ENCODE measurements around the gene AMDHD2. TPM values are rescaled to one million over a fixed set of nuclear protein-coding genes. Genes with fewer than 3 reads are reported as not detected.
A peak's percentile ranks its signal among the peaks of the same experiment; 100 is the strongest.

Gene AMDHD2
- total RNA-seq, 2 donors from 2014 or later: 19.4 to 31.6 TPM

DNA sequence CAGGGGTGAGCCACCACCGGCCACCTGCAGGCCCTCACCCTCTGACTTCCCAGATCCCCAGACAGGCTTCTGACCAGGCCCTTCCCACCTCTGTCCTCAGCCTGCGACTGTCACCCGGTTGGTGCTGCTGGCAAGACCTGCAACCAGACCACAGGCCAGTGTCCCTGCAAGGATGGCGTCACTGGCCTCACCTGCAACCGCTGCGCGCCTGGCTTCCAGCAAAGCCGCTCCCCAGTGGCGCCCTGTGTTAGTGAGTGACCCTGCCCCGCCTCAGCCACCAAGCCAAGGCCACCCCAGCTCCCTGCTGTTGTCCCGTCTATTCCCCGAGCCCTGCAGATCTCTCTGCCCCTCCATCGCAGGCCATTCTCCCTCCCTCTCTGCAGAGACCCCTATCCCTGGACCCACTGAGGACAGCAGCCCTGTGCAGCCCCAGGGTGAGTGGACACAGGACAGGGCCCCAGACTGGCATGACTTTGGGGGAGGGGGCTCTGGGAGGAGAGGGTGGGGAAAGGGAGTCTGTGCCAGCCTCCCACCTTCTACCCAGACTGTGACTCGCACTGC, 47.2 kb upstream of the AMDHD2 start:
- Histone ChIP-seq H3K27ac (no peak overlapping the region), H3K4me1 (peaks cover 17% of the 10 kb centered on the region), H3K36me3 (no peaks in the 10 kb centered on the region), H3K9me3 (no peaks in the 10 kb centered on the region), H3K4me3 (no peak overlapping the region), H3K27me3 (peaks cover 54% of the 10 kb centered on the region), H3K9ac (ENCODE audit: low read depth in 2 of 2, low read length in 2 of 2) (no peak overlapping the region)
- intact Hi-C loops (cut with DNase I): no loop called here
- TF ChIP-seq, protein P1, sequence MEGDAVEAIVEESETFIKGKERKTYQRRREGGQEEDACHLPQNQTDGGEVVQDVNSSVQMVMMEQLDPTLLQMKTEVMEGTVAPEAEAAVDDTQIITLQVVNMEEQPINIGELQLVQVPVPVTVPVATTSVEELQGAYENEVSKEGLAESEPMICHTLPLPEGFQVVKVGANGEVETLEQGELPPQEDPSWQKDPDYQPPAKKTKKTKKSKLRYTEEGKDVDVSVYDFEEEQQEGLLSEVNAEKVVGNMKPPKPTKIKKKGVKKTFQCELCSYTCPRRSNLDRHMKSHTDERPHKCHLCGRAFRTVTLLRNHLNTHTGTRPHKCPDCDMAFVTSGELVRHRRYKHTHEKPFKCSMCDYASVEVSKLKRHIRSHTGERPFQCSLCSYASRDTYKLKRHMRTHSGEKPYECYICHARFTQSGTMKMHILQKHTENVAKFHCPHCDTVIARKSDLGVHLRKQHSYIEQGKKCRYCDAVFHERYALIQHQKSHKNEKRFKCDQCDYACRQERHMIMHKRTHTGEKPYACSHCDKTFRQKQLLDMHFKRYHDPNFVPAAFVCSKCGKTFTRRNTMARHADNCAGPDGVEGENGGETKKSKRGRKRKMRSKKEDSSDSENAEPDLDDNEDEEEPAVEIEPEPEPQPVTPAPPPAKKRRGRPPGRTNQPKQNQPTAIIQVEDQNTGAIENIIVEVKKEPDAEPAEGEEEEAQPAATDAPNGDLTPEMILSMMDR (IDR thresholded peaks at IDR 0.05): no peak
- DNase-seq: no peak

DNA sequence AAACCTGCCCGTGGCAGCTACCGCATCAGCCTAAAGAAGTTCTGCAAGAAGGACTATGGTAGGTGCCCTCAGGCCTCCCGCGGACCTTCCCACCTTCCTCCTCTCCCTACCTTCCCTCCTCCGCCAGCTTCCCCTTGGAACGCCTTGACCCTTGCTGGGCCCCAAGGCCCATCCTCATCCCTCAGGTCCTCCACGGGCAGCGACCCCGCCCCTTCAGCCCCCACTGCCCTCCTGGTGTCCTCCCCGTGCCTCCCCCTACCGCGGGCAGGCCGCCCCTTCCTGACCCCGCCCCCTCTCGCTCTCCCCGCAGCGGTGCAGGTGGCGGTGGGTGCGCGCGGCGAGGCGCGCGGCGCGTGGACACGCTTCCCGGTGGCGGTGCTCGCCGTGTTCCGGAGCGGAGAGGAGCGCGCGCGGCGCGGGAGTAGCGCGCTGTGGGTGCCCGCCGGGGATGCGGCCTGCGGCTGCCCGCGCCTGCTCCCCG, 46.7 kb upstream of the AMDHD2 start:
- Histone ChIP-seq H3K9me3 (no peaks in the 10 kb centered on the region), H3K36me3 (no peaks in the 10 kb centered on the region), H3K4me3 (peak overlapping the region; percentile 28), H3K27me3 (peaks cover 50% of the 10 kb centered on the region), H3K27ac (no peak overlapping the region), H3K9ac (ENCODE audit: low read depth in 2 of 2, low read length in 2 of 2) (no peak overlapping the region), H3K4me1 (peaks cover 17% of the 10 kb centered on the region)
- no peak for DNase-seq
- intact Hi-C loops (cut with DNase I): no loop called here
- TF ChIP-seq, protein P1 (IDR thresholded peaks at IDR 0.05): no peak

DNA sequence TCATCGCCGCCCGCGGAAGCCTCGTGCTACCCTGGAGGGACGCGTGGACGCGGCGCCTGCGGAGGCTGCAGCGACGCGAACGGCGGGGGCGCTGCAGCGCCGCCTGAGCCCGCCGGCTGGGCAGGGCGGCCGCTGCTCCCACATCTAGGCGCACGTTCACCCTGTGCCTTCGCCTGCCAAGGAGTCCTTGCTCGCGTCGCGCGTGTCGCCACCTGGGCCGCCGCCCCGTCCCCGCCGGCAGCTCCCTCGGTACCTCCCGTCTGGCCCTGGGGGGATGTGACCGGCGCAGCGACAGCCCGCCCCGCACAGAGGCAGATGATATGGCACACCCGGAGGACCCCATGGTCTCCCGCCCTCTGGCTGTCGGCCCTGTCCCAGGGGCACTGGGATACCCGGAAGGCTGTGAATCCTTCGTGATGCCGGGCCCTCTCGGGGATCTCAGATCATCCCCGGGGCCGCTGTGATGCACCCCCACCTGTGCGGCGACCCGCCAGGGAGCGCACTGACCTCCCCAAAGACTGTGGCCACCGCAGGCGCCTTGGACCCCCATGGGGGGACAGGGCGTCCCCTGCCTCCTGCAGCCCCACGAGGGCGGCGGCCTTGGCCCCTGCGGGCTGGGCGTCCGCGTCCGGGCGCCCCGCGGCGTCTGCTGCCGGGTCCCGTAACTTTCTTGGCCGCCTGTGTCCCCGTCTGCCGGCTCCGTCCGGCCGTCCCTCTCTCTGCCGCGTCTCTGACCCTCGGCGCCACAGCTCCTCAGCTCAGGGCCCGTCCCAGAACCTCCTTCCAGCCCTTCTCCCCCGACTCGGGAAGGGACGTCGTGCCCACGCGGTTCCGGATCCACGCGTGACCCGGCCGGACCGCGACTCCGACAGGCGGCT, 45.9 kb upstream of the AMDHD2 start:
- Histone ChIP-seq H3K4me1 (peaks cover 17% of the 10 kb centered on the region), H3K36me3 (no peaks in the 10 kb centered on the region)

DNA sequence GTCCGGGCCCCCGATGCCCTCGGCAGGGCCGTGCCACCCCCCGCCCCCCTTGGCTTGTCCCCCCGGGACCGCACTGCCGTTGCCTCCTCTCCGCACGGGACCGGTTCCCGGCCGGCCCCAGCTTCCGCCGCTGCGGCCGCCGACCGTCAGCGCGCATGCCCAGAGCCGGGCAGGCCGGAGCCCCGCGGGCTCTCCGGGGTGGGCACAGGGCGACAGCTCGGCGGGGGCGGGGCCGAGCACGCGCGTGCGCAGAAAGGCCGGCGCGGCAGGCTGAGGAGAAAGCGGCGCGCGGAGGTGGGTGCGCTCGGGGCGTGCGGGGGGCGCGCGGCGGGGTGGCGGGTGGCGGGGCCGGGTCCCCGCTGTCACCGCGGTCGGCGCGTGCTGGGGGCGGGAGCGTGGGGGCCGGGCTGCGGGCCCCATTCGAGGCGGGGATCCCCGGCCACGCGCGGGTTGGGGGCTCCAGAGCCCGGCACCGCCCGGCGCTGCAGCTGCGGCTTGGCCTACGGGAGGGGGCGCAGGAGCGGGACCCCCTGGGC, 45.2 kb upstream of the AMDHD2 start, which contains the start of gene TBC1D24:
Gene TBC1D24 (plus strand): TSS at position 251 of the 536 bp plus-strand sequence. CDS start 21,022 bp downstream, outside the sequence.
- peaks cover 17% of the 10 kb centered on the region for H3K4me1 ChIP-seq
- no peaks in the 10 kb centered on the region for H3K9me3 ChIP-seq
- peaks cover 37% of the 10 kb centered on the region for H3K27me3 ChIP-seq
- H3K9ac ChIP-seq (ENCODE audit: low read depth in 2 of 2, low read length in 2 of 2): peak within 1 kb of the TSS; percentile 79 to 81
- DNase-seq: peak; percentile 87
- peak within 1 kb of the TSS; percentile 72 for H3K27ac ChIP-seq
- intact Hi-C loops (cut with DNase I): no loop called here
- TF ChIP-seq, protein P1 (IDR thresholded peaks at IDR 0.05): no peak
- H3K36me3 ChIP-seq: no peaks in the 10 kb centered on the region
- H3K4me3 ChIP-seq: peak within 1 kb of the TSS; percentile 70

More for the DNA sequence above, 45.9 kb upstream of the AMDHD2 start:
- DNase-seq: peak; percentile 58
- H3K9ac ChIP-seq (ENCODE audit: low read depth in 2 of 2, low read length in 2 of 2): peak overlapping the region; percentile 75 to 79
- no peaks in the 10 kb centered on the region for H3K9me3 ChIP-seq
- peak overlapping the region; percentile 70 for H3K4me3 ChIP-seq
- peak overlapping the region; percentile 72 for H3K27ac ChIP-seq
- TF ChIP-seq, protein P1 (IDR thresholded peaks at IDR 0.05): no peak
- intact Hi-C loops (cut with DNase I): no loop called here
- H3K27me3 ChIP-seq: peaks cover 44% of the 10 kb centered on the region

All from colonic mucosa (tissue), 4 donors.